SKM-1 treated with dmso at 0.1 percent for 144 hours (cell line): ENCODE data around the gene CA12.
"Not testable (repeated sequence)": the region's sequence is repeated elsewhere in the genome, so short reads cannot be mapped to it uniquely, and the experiment has no call there.

Experiments used
- DNase-seq: peaks from one replicate; lab custom pipeline; 2025; ENCODE audit not compliant: unreplicated experiment; lab: John Stamatoyannopoulos, UW

CA12 gene

DNA sequence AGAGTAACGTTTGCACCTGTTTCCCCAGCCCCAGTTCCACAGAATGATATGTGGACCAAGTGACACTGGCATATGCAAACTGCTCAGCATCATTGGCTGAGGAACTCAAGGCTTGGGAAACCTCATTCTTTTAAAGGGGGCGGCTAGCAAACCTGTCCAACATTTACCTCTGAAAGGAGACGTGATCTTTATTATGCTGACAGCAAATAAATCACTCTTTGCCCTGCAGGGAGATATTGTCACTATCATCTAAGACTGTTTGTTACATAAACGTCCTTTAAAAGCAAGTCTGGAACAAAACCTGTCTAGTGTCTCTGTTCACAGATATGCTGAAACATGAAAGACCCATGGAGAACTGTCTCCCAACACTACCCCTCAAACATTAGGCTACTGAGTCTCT, 21.5 kb downstream of the CA12 start:
- DNase-seq, result no peak

DNA sequence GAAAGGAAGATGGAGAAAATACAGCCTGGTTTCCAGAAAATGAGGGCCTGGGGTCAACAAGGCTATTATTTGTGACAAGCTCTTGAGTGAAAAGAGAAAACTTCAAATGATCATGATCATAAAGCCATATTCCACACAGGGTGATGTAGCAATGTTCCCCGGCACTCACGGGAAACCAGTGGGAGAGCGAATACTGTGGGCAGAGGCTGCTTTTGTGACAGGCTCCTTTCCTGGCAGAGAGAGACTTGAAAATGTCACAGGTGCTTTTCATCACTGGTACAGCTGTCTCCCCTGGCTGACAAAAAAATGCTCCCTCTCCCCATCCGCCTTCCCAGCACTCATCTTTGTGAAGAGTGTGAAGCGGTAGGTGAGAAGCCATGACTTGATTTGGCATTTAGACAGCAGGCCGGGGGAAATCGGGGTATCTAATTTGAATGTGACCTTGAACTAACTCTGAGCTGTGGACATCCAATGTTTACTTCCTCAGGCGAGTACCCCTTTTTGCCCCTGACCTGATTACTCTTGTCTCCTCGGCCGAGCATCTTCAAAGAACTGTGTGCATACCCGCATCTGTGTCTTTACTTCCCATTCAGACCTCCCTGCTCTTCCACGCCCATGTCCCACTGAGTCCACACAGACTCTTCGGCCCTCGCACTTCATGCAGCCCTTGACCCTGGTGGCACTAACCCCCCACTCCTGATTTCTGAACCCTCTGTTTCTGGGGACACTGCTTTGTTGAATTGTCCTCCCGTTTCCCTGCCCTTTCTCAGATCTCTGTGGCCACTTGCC, 23.2 kb downstream of the CA12 start:
- no peak for DNase-seq

DNA sequence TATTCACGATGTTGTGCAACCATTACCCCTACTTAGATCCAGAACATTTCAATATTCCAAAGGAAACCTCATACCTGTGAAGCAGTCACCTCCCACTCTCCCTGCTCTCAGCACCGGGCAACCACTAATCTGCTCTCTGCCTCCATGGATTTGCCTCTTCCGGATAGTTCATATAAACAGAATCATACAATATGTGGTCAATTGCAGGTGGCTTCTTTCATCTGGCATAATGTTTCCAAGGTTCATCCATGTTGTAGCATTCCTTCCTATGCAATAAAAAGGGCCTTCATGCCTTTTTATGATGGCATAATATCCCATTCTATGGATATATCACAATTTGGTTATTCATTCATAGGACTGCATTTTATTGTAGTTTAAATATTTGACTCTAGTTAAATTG, 23.9 kb downstream of the CA12 start:
- no peak for DNase-seq

DNA sequence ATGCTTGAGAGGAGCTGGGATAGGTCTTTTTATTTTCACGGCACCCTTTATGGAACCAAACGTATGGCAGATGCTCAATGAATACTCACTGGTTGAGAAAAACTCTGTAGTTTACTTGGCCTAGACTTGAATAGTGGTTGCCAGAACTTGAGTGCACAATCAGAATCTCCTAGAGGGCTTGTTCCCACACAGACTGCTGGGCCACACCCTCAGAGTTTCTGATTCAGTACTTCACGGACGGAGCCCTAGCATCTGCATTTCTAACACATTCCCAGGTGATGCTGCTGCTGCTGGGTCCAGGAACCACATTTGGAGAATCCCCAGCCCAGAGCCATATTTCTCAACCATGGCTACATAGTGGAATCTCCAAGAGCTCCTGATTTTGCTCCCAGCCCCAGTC, 24.6 kb downstream of the CA12 start:
- DNase-seq, result no peak

DNA sequence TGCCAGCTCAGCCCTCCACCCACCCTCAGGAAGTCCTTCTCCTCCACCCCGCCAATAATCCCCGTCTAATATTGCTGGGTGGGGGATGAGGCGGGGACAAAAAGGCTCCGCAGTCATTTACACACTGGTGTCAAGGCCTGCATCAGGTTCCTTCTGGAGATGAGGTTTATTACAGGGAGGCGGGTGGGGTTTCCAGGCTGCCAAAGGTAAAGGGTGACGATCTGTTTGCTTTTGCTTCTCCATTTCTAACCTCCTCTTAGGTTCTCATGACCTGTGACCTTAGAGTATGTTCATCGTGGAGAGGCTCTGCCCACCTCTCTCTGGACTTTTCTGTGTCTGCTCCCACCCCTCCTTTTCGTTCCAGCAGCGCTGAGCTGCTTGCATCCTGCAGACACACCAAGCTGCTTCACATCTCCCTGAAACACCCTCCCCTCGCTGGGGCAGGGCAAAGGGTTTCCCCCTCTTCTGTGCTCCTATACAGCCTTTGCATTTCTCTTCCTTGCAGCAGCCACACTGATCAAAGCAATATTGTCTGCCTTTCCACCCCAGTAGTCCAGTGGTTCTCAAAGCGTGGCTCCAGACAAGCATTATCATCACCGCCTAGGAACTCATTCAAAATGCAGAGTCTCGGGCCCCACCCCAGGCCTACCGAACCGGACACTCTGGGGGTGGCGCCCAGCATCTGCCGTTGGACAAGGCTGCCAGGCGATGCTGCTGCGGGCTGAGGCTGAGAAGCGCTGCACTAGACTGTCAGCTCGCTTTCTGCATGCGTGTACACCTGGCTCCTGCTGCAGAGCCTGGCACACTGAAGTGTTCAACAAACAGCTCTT, 26.6 kb downstream of the CA12 start:
- no peak for DNase-seq

DNA sequence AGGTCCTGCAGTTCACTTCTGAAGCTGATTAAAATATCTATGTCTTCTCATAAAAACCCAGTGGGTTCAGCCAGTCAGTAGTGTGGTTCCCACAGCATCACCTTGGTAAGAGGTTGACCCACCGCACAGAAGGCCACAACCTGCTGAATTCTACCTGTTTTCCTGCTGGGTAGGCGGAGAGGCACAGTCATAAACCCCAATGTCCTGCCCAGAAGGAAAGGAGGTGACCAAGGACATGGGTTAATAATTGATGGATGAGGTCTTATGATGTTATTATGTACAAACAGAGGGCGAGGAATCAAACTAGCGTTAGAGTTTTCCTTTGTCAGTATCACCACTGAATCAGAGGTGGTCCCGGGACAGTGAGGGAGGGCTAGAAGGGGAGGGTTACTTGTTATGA, 27.8 kb downstream of the CA12 start:
- DNase-seq, result no peak

DNA sequence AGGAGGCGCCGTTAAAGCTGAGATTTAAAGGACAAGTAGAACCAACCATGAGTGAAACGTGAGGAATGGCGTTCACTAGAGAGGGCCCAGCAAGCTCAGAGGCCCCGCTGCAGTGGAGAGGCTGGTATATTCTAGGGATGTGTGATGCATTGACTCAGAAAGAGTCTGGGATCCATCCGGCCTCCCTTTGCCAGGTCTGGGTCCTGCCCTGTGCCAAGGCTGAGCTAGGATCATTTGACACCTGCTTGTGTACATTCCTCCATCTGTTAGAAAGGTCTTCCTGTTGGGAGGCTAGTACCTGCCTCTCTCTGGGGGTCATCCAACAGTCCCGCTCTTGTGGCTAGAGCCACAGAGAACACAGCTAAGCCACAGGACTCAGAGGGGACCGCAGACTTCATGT, 28.4 kb downstream of the CA12 start:
- no peak for DNase-seq

DNA sequence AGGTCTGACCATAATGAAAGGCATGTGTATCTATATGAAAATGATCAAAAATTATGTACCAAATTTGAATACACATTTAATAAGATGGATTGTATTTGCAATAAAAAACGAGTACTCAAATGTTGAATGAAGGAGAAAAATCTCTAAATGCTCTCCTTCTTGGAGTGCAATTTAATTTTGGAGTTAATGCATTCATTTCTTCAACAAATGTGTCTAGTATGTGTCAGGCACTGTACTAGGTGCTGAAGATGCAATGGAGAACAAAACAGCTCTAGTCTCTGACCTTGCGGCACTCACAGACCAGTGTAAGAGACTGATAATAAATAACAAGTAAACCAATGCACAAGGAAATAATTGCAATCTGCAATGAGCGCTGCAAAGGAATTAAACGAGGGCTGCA, 28.8 kb downstream of the CA12 start:
- DNase-seq, result no peak

DNA sequence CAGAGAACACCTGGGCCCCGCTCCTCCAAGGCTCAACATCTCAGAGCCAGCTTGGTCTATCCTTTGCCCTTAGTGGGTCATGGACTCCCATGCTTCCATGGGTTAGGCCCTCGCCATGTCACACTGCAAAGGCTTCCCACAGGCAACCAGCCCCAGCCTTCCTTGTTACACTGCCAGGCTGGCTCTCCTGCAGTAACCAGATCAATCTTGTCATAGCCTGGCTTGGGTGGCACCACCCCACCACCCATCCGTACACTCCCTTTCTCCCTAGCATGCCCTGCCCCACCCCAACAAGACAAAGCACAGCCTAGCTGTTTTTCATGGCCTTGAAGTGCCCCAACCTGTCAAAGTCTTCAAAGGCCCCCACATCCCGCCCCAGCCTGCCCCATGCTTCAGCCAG, 30.5 kb downstream of the CA12 start:
- no peak for DNase-seq

DNA sequence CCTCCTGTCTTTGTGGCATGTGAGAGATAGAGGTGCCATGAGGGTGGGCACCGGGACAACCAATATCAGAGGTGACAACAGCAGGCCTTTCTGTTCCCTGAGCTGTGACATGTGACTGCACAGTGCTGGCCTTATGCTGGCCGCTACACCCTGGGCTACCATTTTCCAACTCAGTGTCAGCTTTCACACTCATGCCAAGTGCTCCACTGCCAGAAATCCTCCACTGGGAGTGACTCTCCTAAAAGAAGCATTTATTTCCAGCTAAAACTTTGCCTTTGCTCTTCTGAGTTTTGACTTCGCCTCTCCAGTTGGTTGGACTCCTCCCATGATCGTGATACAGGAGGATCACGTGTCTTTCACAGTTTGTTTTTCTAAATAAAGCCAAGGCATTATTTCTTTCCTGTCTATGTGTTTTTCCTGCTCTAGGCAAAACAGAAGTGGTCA, 31.4 kb downstream of the CA12 start:
- no peak for DNase-seq

DNA sequence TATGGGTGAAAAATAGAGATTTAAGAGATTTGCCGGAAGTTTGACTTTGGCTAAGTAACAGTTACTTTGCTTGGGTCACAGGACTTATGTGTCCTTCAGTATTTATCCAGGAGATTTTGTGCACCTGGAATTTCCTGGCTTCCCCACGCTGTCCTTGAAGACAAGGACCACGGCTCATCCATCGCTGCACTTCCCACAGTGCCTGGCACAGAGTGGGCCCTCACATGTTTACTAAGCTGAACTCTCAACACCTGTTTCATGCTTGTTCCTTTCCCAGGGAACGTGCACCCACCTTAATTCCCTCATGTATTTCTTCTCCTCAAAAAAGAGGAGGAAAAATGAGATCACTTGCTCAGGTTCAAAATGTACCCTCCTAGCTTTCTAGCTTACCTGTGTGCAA, 32.0 kb downstream of the CA12 start:
- DNase-seq, result no peak

DNA sequence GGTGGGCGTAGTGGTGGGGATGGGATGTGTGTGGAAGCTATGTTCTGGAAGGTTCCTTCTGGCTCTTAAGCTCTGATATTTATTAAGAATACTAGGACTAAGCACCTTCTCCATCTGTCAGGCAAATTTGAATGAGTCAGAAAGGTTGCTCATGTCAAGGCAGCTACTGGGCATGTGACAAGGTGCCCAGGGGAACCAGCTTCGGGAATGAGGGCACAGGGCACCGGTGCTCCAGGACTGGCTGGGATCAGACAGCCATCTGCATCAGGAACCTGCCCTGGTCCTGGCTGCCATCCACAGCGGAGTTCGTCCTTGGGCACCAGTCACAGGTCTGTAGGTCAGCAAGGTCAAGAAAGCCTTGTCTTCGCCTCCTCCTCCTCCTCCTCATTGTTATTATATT, 32.5 kb downstream of the CA12 start:
- no peak for DNase-seq

DNA sequence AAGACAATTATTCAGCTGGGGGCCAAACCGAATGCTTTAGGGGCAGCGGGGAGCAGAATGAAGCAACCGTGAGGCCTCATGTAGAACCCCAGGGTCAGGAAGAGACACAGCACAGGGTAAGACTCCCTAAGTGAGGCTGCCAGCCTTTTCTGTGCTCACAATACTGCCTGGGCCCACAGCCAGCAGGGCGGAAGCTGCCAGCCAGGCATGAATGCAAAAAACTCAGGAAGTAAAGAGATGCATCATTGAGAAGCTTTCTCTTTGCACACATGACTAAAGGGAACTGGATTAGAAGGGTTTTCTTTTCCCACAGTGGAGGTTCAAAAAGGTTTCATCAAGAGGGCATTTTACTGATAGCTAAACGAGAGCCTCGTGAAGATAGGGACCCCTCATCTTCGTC, 33.3 kb downstream of the CA12 start:
- DNase-seq, result no peak

DNA sequence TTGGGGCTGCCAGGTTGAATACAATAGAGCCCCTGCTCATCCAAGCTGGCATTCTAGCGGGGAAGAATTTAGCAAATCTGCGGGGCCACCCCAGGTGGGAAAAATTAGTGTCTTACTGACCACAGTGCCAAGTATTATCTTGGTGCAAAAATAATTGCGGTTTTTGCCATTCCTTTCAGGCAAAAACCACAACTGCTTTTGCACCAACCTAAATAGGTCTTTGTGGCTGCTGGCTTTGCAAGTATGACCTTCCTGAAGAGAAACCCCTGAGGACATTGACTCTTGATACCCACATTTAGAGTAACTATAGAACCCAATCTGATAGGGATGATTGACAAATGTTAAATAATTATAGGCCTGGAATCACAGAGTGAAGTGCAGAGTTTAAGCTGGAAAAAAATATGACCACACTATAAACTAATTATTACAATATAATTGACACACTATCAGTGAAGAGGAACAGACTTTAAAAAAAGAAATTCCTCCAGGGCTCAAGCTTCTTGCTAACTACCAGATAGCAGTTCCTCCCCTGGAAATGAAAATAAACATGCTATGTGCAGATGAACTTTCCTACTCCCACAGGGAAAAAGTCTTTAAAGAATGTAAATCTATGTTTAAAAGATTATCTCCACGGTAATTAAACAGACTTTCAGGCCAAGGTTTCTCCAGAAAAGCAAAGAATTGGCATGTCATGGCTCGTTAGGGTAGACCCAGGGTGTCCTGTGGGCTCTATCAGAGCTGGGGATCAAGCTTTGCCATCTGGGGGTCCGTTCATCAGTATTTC, 34.4 kb downstream of the CA12 start:
- DNase-seq, result no peak

DNA sequence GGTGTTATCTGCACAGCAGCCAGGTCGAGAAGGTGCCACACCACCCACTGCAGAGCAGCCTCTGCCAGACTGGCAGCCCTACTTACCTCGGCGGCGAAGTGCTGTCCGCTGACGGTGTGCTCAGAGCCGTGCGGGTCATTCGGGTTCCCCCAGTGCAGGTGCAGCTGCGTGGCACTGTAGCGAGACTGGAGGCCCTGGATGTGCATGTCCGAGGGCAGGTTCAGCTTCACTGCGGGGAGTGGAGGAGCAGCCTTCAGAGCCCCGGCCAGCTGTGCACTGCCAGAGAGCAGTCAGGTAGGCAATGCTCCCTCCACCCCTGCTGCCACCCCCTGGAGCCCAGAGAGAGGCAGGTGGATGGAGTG, 36.3 kb downstream of the CA12 start:
- no peak for DNase-seq

DNA sequence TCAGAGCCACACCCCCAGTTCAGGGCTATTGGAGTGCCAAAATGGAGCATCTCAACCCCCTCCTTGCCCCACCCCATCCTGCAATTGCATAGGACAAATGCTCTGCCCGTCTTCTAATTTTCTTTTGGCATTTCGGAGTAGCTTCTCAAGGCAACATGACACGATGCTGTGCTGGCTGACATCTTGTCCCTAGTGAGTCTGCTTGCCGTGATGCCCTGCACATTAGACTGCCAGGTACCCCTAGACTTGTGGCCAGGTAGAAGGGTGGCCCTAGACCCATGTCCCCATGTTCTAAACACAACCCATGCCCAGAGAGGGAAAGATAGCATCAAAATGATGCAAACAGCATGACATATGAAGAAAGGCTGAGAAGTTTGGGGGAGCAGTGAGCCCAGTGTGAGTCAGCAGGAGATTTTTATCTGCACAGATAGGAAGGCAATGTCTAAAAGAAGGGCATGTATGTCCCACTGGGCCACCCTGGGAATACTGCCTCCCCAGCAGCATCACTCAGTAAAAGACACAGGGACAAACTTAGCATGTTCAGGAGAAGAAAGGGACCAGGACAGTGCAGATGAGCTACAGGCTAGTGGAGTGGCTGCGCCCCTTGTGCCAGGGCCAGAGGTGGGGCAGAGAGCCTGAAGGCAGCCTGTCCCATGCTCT, 36.8 kb downstream of the CA12 start:
- DNase-seq, result no peak

DNA sequence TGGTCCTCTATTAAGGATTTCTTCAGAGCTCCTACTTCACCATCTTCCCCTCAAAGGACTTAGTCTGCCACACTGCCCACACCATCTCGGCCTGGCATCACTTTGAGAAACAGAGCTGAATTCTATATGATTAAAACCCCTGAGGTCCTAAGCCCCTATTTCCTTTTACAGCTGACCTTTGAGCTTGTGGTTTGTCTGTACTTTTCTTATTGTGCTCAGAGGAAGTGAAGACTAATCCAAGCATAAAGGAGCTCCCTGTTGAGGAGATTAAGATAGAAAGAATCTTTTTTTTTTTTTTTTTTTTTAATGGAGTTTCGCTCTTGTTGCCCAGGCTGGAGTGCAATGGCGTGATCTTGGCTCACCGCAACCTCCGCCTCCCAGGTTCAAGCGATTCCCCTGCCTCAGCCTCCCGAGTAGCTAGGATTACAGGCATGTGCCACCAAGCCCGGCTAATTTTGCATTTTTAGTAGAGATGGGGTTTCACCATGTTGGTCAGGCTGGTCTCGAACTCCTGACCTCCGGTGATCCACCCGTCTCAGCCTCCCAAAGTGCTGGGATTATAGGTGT, 38.6 kb downstream of the CA12 start:
- DNase-seq, result not testable (repeated sequence)

DNA sequence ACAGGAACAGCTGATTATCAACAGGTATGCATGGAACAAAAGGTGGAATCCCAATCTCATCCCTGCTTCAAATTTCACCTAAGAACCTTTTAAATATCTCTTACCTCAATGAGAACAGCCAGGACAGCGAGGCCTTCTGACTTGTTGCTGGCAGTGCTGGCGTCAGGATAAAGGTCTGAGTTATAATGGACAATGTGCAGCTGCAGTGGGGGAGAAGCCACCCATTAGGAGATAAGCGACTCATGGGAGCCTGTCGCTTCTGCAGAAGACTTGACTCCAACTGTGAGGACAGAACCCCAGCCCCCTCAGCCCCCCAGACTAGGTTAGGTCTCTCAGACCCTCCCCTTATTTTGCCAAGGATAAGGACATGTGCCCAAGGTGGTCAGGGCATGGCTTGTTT, 39.7 kb downstream of the CA12 start:
- no peak for DNase-seq

DNA sequence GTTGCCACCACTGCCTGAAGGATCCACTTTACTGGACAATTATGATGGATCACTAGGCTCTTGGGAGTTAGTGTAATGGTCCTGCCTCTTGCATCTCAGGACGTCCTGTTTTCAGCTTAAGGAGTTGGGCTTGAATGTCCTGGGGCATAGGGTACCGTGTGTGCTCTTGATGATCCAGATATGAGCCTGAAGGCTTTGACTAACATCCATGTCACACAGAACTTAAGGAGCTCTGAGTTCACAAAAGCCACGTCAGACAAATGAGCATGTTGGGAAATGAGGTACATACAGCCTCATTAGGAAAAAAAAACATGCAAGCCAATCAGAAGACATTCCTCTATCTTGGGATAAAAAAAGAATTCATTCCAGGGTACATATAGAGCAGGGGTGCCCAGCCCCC, 40.8 kb downstream of the CA12 start:
- DNase-seq, result no peak

DNA sequence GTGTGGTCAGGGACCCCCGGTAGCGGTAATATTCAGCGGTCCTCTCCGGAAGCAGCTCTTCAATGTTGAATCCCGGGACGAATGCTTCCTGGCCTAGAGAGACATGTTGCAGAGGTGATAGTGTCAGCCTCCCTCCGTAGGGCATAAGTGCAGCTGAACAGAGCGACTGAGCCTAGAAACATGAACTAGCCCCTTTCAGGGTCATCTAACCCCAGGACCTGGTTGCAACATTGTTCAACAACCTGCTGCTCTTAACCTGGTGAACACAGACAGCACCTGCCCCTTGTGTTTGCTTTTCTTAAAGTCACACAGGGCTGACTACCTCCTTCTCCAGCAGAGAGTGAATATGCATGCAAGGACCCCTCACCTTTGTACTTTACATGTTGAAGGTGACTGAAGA, 41.3 kb downstream of the CA12 start:
- no peak for DNase-seq

DNA sequence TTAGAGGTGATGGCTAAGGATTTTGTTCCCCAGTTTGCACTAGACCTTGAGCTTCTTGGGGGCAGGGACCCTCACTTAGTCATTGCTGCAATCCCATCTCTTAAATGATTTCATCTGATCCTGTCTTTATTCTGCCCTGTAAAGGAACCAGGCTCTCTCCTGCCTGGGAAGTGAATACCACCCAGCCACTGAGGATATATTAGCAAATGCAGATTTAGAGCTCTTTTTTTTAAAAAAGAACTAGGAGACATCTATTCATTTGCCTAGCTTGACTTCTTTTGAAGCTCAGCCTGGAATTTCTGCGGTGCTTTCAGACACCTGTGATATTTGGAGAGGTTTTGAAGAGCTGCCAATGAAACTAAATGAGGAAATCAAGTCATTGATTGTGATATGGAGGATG, 41.8 kb downstream of the CA12 start:
- DNase-seq, result no peak
